Measurements from ENCODE around the gene INHBB. TPM values are rescaled to one million over a fixed set of nuclear protein-coding genes. Genes with fewer than 3 reads are reported as not detected.

INHBB gene
- total and polyA plus RNA-seq, 9 of the 15 experiments (the other 6 are each of a cell fraction or from before 2014, with no cell fraction given): not detected

DNA sequence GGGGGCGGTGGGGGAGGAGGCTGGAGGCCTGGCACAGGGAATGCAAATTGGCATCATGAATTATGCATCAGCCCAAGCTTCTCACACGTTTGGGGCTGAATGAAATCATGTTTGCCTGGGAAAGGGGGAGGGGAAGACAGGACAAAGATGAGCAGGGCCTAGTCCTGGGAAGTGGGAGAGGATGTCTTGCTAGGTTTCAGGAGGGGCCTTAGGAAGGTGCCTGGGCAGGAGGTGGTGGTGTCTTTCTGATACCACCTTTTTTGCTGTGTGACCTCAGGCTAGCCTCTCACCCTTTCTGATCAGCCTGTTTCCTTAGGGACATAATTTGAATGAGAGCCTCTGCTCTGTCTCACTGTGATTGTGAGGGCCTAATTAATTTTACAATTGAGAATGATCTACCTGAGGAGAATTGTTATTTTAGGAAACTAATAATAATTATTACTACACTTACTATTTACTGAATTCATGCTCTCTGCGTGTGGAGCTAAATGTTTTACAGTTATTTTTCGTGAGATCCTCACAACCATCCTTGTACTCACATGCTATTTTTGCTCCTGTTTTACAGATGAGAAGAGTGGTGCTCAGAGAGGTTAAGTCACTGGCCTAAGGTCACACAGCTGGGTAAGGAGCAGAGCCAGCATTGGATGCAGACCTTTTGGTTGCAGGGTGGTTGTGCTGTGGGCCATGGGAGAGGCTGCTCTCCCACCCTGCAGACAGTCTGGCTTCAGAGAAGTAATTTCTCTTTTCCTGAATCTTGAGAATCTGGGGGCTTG, 39.6 kb downstream of the INHBB start (continued):
- TF ChIP-seq ZNF217 (CRISPR knock-in tag; IDR thresholded peaks at IDR 0.05): no peak
- TF ChIP-seq IFI16 (CRISPR knock-in tag; IDR thresholded peaks at IDR 0.05): no peak
- peak; percentile 65 for TF ChIP-seq RBM25 (IDR thresholded peaks at IDR 0.05; ENCODE audit: low read depth, low read length, severe bottlenecking)
- TF ChIP-seq PRMT5 (CRISPR knock-in tag; IDR thresholded peaks at IDR 0.05): no peak
- TF ChIP-seq CBX2 (IDR thresholded peaks at IDR 0.05; ENCODE audit: insufficient read depth, low read length, poor library complexity, severe bottlenecking): no peak
- TF ChIP-seq GATA2 (CRISPR knock-in tag; IDR thresholded peaks at IDR 0.05): no peak
- TF ChIP-seq BCOR (IDR thresholded peaks at IDR 0.05): peak; percentile 48; the same call in 1 of the 2 replicates

GRCh38 chr2:120388222-120389035, 42.5 kb downstream of the INHBB start:
- CTCF ChIA-PET (ENCODE audit: low intra/inter-chr PET ratio): no interaction called here
- intact Hi-C loops (cut with micrococcal nuclease): no loop called here
- no TSS peak for BruUV-seq (replicated peaks)
- Histone ChIP-seq H3K36me3 (ENCODE audit: control insufficient read depth, insufficient read depth, low read length) (no peaks in the 10 kb centered on the region), H3K9me1 (ENCODE audit: control insufficient read depth, insufficient read depth, low read length) (no peaks in the 10 kb centered on the region), H3K9ac (ENCODE audit: insufficient read depth in 1 of 2, low read depth in 2 of 2, low read length in 2 of 2) (peak overlapping the region in 1 of 2 experiments; percentile 26; a peak in 1 of 4 replicates), H3K4me1 (replicated peaks in 1 of 2; ENCODE audit: control insufficient read depth in 2 of 2, insufficient read depth in 2 of 2, low read length in 2 of 2) (no peaks in the 10 kb centered on the region), H3K4me3 (no peak overlapping the region), H4K20me1 (replicated peaks; ENCODE audit: control insufficient read depth, insufficient read depth, low read length) (no peaks in the 10 kb centered on the region), H3K4me2 (ENCODE audit: insufficient read depth, low read length) (no peak overlapping the region), H3K9me3 (replicated peaks; ENCODE audit: control insufficient read depth, insufficient read depth, low read depth, low read length) (0 out of 2 replicates have a peak, but pooled peaks cover 2% of the 10 kb centered on the region), H3K27ac (ENCODE audit: extremely low read depth, low read depth, low read length) (no peak overlapping the region), H3K27me3 (ENCODE audit: control insufficient read depth in 2 of 2, insufficient read depth in 2 of 2, low read length in 2 of 2) (peaks cover 2 to 7% of the 10 kb centered on the region in 2 experiments; a peak in 1 of 5 replicates), H2AFZ (ENCODE audit: low read depth, low read length) (no peak overlapping the region), H3K79me2 (ENCODE audit: control insufficient read depth, insufficient read depth, low read length) (no peaks in the 10 kb centered on the region)
- DNase-seq (ENCODE audit: extremely low read depth in 1 of 4, low spot score in 3 of 4) (no peak), ATAC-seq (no peak), FAIRE-seq (no peak)
- 0% methylated on average over 7 of the region's 9 CpGs for WGBS (ENCODE audit: insufficient coverage, low coverage, missing lambda C conversion rate)
- in situ Hi-C loops (cut with MboI): no loop called here
- POLR2A ChIA-PET: no interaction called here
- no peak for TF ChIP-seq CLOCK (CRISPR knock-in tag; IDR thresholded peaks at IDR 0.05; ENCODE audit: borderline replicate concordance)
- no peak for TF ChIP-seq USF1 (CRISPR knock-in tag; IDR thresholded peaks at IDR 0.05)
- TF ChIP-seq HDAC1 (IDR thresholded peaks at IDR 0.05): no peak
- TF ChIP-seq SRSF9 (IDR thresholded peaks at IDR 0.05; ENCODE audit: borderline replicate concordance, low read depth, low read length): no peak
- TF ChIP-seq POLR2B (IDR thresholded peaks at IDR 0.05; ENCODE audit: low read depth, partially characterized antibody): no peak
- no peak for TF ChIP-seq ZBTB17 (CRISPR knock-in tag; IDR thresholded peaks at IDR 0.05)
- TF ChIP-seq CTBP1 (IDR thresholded peaks at IDR 0.05; ENCODE audit: borderline replicate concordance): no peak
- no peak for TF ChIP-seq NBN (IDR thresholded peaks at IDR 0.05; ENCODE audit: low read depth)
- no peak for TF ChIP-seq PTRF (tag; IDR thresholded peaks at IDR 0.05)
- TF ChIP-seq ZKSCAN3 (CRISPR knock-in tag; IDR thresholded peaks at IDR 0.05): no peak
- no peak for TF ChIP-seq ZNF384 (IDR thresholded peaks at IDR 0.05; ENCODE audit: low read depth, low read length)

All from K562 (cell line).